ENCODE measurements around the gene EGFR. TPM values are rescaled to one million over a fixed set of nuclear protein-coding genes. Genes with fewer than 3 reads are reported as not detected.

The EGFR gene
- total and polyA plus RNA-seq, 7 donors = 3.6 to 39.7 (median 14.1) TPM

DNA sequence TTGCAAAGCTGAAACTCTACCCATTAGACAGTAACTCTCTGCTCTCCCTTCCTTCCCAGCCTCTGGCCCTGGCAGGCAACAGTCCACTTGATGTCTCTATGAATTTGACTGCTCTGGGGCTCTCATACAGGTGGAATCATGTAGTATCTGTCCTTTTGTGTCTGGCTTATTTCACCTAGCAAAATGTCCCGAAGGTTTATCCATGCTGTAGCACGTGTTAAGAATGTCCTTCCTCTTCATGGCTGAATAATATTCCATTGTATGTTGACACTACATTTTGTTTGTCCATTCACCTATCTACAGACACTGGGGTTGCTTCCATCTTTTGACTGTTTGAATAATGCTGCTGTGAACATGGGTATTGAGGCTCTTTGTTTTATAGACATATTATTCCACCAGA, 128.9 kb downstream of the EGFR start:
- Histone ChIP-seq H3K4me3 (no peak overlapping the region), H3K36me3 (ENCODE audit: insufficient read depth in 1 of 2, low read depth in 1 of 2) (peaks cover 0 to 56% of the 10 kb centered on the region in 2 donors), H3K27ac (no peak overlapping the region), H3K4me1 (peaks cover 31% of the 10 kb centered on the region), H3K27me3 (ENCODE audit: insufficient read depth in 3 of 3, low read length in 2 of 3) (no peaks in the 10 kb centered on the region), H3K9me3 (no peaks in the 10 kb centered on the region)
- intact Hi-C loops (cut with DNase I) = no loop called here
- WGBS, 3 donors = 95 to 98% (median 97%) methylated on average over 2 of the region's 2 CpGs
- TF ChIP-seq, protein P1, sequence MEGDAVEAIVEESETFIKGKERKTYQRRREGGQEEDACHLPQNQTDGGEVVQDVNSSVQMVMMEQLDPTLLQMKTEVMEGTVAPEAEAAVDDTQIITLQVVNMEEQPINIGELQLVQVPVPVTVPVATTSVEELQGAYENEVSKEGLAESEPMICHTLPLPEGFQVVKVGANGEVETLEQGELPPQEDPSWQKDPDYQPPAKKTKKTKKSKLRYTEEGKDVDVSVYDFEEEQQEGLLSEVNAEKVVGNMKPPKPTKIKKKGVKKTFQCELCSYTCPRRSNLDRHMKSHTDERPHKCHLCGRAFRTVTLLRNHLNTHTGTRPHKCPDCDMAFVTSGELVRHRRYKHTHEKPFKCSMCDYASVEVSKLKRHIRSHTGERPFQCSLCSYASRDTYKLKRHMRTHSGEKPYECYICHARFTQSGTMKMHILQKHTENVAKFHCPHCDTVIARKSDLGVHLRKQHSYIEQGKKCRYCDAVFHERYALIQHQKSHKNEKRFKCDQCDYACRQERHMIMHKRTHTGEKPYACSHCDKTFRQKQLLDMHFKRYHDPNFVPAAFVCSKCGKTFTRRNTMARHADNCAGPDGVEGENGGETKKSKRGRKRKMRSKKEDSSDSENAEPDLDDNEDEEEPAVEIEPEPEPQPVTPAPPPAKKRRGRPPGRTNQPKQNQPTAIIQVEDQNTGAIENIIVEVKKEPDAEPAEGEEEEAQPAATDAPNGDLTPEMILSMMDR (IDR thresholded peaks at IDR 0.05) = no peak
- no peak for ATAC-seq
- no peak for DNase-seq

DNA sequence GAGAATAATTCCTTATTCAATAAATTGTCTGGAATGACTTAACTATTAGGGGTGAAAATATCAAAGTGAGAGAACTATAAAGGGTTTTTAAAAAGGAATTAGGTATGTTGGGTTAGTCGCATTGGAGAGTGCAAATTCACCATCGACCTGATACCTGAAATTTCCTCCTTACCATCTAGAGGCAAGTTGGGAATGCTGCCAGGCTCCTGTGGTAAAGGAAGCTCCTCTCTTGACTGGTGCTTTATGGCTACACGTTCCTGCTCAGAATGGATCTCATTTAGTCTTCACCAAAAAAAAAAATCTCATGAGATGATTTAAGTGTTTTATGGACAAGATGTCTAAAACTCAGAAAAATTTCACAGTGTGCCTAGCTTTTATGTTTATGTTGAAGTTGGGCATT, 129.8 kb downstream of the EGFR start:
- no peaks in the 10 kb centered on the region for H3K9me3 ChIP-seq
- H3K4me1 ChIP-seq = peaks cover 31% of the 10 kb centered on the region
- H3K36me3 ChIP-seq (ENCODE audit: insufficient read depth in 1 of 2, low read depth in 1 of 2) = peaks cover 0 to 54% of the 10 kb centered on the region in 2 donors
- ATAC-seq (no peak), DNase-seq (no peak)
- WGBS, 3 donors = 65 to 82% (median 72%) methylated on average over 3 of the region's 3 CpGs
- no peaks in the 10 kb centered on the region for H3K27me3 ChIP-seq (ENCODE audit: insufficient read depth in 3 of 3, low read length in 2 of 3)
- intact Hi-C loops (cut with DNase I) = no loop called here
- TF ChIP-seq, protein P1 (IDR thresholded peaks at IDR 0.05) = no peak
- no peak overlapping the region for H3K4me3 ChIP-seq
- H3K27ac ChIP-seq = no peak overlapping the region

DNA sequence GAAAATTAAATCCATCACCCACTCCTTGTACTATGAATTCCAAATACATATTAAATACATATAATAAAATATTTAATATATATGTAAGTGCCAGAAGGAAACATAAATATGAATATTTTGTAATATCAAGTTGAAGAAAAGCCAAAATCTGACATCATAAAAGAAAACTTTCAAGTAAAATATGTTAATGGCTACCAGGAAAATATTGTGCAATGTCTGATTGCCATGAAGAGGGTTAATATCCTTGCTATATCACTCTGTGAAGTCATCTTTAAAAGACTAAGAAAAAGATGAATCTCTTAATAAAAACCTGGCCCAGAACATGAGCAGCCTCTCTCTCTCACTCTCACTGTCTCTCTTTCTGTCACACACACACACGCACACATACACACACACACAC, 130.2 kb downstream of the EGFR start:
- no peaks in the 10 kb centered on the region for H3K9me3 ChIP-seq
- peaks cover 34% of the 10 kb centered on the region for H3K4me1 ChIP-seq
- DNase-seq = no peak
- peaks cover 0 to 54% of the 10 kb centered on the region in 2 donors for H3K36me3 ChIP-seq (ENCODE audit: insufficient read depth in 1 of 2, low read depth in 1 of 2)
- intact Hi-C loops (cut with DNase I) = no loop called here
- 86 to 100% (median 95%) methylated on average over 1 of the region's 1 CpG for WGBS, 3 donors
- H3K27me3 ChIP-seq (ENCODE audit: insufficient read depth in 3 of 3, low read length in 2 of 3) = no peaks in the 10 kb centered on the region
- H3K27ac ChIP-seq = no peak overlapping the region
- ATAC-seq = no peak
- H3K4me3 ChIP-seq = no peak overlapping the region
- TF ChIP-seq, protein P1 (IDR thresholded peaks at IDR 0.05) = no peak

DNA sequence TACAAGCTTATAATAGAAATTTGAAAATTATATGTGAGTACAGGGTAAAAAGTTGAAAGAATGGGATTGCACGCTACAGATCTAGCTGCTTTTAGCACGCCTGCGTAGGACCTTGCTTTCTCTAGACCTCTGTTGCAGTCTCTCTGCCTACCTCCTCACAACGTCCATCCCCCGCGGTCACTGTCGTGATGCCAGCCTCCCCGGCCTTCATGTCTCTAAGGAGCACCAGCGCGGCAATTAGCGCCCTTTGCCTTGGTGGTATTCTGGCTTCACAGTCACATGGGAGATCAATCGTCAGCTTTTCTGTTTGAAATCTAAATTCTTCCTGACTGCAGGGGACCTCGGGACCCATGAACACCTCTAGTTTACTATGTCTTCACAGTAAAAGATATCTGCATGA, 131.3 kb downstream of the EGFR start:
- WGBS, 3 donors = 64 to 82% (median 66%) methylated on average over 13 of the region's 13 CpGs
- Histone ChIP-seq H3K27ac (peak overlapping the region; percentile 81), H3K9me3 (no peaks in the 10 kb centered on the region), H3K36me3 (ENCODE audit: insufficient read depth in 1 of 2, low read depth in 1 of 2) (peaks cover 0 to 48% of the 10 kb centered on the region in 2 donors), H3K27me3 (ENCODE audit: insufficient read depth in 3 of 3, low read length in 2 of 3) (no peaks in the 10 kb centered on the region), H3K4me3 (peak overlapping the region; percentile 5), H3K4me1 (peaks cover 38% of the 10 kb centered on the region)
- ATAC-seq (peak in 3 of 4 donors; percentile 39 to 47 (median 41)), DNase-seq (no peak)
- intact Hi-C loops (cut with DNase I) = no loop called here
- TF ChIP-seq, protein P1 (IDR thresholded peaks at IDR 0.05) = no peak
